AML-193 (cell line): ENCODE data around the gene ADGRA3.
"Not testable (repeated sequence)": the region's sequence is repeated elsewhere in the genome, so short reads cannot be mapped to it uniquely, and the experiment has no call there.

Experiments used
- DNase-seq, 2 experiments: peaks; one replicate each; lab custom pipeline; 2025; lab: John Stamatoyannopoulos, UW

Gene ADGRA3

DNA sequence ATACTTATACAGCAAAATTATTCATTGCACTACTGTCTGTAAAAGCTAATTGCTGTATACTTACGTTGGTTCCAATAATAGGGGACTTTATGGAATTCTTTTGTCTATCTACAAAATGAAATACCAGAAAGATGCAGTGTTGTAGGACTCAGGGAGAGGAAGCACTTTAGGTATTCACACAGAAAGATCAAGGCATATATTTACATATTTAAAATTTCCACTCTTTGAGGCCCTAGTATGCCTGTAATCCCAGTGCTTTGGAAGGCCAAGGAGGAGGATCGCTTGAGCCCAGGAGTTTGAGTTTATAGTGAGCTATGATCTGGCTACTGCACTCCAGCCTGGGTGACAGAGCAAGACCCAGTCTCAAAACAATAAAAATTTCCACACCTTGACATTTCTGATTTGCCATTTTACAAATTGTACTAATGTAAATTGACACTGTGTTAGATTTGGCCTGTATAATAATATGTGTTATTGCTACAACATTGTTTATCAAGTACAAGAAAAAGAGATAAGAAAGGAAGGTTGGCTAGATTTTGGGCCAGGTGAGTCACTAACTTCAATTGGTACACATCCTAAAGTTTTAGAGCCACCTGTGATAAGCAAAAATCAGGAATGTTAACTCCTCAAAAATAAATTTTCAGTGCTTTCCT is 35.1 kb downstream of the ADGRA3 start:
- no peak for DNase-seq

DNA sequence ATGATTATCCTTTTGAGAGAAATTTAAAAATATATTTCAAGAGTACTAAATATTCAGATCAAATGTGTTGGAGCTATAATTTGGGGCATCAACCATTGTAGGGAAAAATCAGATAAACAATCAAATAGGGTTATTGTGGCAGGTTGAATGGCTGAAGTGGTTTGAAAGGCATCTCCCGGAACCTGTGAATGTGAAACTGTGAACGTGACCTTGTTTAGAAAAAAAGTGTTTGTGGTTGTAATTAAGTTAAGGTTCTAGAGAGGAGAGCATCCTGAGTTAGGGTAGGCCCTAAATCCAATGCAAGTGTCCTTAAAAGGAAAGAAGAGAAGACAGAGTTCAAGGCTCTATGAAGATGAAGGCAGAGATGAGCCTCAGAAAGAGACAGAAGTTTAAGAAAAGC is 37.4 kb downstream of the ADGRA3 start:
- no peak for DNase-seq

DNA sequence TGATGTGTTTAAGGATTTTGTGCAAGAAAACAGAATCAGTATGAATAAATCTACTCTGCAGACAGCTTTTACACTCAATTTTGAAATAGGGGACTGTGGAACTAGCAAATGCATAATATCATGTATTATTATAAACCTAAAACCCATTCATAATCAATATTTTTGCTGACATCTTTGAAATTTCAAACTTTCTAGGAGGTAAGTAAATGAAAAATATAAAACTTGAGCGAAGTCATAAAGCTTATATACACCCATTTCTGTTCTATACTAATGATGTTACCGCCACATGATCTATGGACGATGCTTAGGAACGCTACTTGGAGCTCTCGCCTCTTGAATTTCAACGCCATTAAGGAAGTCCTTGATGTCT is 38.1 kb downstream of the ADGRA3 start:
- DNase-seq: no peak

DNA sequence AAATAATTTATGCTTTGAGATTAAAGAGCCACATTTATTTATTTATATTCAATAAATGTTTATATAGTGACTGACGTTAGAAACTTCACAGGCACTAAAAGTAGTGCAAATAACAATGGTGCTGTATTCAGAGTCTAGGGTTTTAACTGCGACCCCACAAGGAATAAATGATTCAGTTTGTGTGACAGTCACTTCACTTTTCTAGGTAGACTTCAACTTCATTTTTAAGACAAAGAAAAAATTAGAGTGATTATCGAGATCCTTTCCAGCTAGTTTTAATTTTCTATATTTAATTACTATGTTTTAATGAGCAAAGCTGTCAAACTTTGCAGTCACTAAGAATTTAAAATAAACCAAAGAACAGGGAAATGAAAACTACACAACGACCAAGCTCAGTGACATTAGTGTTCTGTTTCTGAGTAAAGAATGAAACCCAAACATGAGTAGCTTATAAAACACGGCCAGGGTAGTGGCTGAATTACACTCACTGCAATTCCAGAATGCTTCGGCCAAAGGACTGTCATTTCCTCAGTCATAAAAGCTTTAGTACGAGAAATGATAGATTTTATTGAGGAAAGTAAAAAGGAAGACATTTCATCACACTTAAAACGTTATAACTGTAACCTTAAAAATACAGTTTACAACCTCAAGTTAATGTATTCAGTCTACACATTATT is 38.6 kb downstream of the ADGRA3 start:
- DNase-seq: no peak

DNA sequence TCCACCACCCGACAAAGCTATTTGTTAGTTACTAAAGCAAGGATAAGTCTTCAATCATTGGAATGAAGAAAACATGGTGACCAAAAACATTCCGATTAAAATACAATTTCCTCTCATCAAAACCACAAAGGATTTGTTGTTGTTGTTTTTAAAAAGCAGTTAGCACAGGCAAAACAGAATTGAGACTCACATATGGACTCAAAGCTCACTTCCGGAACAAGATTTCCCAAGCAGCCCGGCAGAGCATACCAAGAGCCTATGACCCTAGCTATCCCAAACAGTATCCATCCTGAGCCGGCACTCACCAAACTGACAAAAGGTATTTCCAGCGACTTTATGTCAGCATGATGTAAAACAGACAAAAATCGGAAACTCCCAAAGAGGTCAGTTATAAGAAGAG is 39.9 kb downstream of the ADGRA3 start:
- no peak for DNase-seq

DNA sequence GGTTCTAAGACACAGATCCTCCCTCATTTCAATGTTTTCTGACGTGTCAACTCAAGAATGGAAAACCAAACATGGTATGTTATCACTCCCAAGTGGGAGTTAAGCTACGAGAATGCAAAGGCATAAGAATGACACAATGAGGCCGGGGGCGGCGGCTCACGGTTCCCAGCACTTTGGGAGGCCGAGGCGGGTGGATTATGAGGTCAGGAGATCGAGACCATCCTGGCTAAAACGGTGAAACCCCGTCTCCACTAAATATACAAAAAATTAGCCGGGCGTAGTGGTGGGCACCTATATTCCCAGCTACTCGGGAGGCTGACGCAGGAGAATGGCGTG is 40.6 kb downstream of the ADGRA3 start:
- not testable (repeated sequence) for DNase-seq

DNA sequence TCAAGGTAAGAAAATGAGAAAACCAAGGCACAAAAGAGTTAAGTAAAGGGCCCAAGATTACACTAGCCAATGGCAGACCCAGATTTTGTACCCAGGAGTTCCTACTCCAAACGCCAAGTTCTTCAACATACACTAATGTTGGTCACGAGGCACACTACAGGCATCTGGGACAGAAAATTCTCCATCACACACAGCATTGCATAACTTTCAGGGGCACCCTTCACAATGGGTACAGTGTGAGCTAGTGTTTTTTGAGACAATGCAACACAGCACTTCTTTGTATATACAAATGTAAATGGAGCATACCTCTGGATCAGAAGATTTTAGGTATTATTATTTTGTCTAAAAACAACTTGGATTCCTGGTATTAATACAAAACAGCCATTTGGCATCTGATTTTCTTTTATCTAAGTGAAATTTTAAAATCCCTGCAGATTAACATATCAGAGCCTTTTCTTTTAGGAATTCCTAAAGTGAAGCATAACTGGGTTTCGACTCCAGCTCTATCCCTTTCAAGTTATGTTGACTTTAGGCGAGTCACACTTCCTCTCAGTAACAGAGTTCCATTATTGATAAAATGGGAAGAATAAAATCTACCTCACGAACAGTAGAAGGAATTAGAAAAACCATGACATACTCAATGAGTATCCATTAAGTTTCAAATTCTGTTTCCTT is 41.1 kb downstream of the ADGRA3 start:
- DNase-seq: no peak

DNA sequence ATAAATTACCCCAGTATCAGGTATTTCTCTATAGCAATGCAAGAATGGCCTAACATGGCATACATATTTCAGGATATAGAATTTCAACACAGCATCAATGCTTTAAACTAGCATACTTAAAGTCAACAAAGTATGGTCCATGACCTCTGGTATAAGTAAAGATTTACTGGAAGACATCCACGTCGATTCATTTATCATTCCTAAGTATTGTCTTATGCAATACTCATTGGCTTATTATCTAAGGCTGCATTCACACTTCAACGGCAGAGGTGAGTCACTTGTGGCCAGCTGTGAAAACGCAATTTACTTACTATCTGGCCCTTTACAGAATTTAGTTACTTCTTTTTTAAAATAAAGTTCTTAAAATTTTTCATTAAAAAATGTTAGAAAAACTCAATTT is 42.6 kb downstream of the ADGRA3 start:
- no peak for DNase-seq

DNA sequence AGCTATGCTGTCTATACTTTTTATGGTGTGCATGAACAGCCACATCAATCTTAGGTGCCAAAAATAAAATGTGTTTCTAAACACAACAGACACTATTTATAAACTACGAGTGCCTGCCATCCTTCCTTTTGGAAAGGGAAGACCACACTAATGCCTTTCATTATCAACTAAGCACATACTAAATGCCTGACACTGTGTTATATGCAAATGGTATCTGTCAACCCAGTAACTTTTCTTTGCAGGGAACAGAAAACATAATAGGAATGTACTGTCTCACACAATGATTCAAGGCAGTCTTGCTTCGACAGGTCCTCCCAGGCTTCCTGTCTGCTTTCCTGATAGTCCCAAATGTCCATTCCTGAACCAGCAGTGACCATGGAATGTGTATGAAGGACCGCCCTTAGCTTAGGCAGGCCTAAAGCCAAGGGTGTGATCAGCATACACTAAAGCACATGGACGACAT is 43.8 kb downstream of the ADGRA3 start:
- DNase-seq: no peak

DNA sequence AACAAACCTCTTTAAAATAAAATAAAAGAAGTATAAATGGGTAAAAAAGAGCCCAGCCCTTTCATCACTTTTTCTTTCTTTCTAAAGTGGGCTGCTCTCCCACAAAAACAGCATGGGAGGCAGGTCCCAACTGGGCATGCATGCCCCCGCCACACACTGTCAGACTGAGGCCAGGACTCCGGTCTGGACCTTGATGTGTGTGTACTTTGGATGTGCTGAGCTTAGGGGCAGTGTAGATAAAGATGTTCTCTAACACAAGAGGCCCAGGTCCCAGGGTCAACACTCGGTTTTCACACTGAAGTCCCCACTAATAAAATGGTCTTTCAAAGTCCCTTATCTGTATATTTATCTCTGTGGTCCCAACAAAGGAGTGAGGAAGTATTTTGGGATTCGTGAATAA is 44.4 kb downstream of the ADGRA3 start:
- DNase-seq: no peak

DNA sequence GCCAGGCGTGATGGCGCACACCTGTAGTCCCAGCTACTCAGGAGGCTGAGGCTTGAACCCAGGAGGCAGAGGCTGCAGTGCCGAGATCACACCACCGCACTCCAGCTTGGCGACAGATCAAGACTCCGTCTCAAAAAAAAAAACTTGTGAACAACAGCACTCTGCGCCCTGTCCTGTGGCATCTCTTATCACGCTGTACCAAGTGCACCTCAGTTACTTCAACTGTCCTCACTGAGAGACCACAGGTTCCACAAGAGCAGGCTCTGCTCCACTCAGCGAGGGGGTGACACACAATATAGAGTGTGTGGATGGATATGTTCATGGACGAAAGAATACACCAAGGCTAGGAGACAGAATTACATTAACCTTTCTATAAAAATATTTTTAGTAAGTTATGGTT is 49.3 kb downstream of the ADGRA3 start:
- DNase-seq: no peak

DNA sequence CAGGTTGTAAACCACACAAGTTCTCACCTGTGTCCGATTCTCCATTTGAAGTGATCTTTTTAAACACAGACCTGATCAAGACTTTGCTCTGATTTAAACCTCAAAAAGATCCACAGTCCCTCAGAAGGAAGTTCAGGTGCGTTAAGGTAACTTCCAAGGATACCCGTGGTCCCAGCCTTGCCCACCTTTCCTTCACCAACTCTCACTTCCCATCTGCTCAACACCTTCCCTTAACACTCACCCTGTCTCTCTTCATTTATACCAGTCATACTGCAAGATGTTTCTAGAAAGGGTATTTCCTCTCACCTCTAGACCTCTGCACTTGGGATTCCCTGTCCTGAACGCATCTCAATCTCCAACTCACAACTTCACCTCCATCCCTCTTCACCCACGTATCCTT is 49.9 kb downstream of the ADGRA3 start:
- no peak for DNase-seq

DNA sequence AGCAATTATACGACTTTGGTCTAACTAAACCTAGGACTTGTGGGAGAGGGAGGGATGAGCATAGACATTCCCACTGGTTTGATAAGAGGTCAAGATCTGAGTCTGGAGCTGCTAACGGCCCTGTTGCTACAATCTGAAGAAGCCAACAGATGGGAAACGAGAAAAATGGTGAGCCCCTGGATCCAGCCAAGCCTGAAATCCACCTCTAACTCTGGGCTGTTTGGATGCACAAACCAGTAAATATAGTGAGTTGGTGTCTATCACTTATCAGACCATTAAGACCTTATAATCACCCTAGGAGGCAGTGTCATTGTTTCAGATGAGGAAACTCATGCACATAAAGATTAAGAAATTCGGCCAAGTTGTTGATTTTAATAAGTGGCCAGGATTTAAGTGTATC is 50.5 kb downstream of the ADGRA3 start:
- DNase-seq: no peak

DNA sequence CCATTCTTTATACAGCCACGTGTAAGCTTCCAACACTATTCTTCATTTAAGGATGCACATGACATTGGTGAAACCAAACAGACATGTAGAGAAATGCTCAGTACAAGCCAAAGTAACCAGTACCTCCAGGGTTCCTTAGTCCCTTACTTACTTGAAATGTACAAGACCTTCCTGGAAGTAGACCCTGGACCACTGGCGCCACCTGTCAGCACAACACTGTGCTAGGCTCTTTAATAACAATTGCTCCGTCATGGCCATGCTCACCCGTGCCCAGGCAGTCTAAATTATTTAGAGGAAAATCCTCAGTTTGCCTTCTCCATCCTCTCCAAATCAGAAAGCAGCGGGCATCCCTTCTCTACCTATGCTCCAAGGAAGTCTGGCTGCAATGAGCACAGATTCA is 52.7 kb downstream of the ADGRA3 start:
- no peak for DNase-seq

DNA sequence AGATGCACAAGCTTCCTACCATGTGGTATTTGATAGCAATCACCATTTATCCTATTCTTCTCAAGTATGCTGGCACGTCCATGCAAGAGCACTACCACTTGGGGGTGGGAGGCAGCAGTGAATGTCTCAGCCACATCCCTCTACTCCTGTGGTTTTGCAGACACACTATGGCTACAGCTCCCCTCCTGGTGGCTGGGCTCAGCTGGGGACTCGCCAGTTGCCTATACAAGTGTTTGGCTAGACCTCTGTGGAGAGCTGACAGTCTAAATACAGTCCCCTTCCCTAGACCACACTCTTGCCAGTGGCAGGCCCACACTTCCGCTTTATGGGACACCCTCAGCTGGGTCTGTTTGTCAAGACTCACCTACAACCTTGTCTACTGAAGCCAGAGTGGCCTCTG is 53.2 kb downstream of the ADGRA3 start:
- no peak for DNase-seq

DNA sequence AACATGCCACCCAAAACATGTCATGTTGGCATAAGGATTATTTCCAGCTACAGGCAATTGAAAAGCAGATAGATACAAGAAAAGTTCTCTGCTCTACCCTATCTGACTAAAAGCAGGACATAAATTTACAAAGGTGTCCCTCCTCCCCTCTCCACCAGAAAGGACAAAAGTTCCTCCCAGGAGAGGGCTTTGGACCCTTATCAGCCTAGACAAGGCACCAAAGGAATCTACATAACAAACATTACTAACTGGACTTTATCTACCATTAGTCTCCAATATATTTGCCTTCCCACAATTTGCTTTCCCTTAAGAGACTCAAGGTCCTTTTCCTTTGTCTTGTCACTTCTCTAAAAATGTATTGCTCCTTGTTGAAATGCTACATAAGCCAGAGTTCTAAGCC is 55.6 kb downstream of the ADGRA3 start:
- no peak for DNase-seq

DNA sequence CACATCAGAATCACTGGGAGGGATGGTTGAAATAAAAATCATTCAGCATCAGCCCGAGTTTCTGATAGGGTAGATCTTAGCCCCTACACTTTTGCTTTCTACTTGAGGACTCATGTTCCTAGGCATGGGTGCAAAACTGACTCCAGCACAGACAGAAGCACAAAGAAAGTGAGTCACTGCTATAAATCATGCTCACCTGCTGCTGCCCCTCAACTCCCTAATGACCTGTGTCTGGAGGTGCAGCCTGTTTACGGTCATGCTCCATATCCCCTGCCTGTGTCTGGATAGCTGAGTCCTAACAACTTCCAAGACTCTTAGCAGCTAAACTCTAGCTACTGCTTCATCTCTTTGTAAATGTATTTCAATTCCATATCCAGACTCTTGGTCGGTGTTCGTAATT is 57.8 kb downstream of the ADGRA3 start:
- DNase-seq: no peak

DNA sequence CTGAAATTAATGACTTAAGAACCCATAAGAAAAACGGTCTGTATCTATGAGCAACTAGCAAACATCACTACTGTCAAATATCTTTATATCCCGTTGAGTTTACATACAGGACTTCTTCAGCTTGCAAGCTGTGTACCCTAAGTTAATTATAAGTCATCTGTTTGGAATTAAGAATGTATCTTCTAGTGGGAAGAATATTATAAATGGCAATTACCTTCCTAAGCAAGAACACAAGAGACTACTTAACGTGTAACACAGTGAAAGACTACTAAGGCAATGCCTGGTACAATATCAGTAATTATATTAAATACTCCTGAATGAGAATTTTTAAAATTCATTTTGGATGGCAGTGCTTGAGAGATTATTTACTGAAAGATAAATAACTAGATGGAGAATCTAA is 58.5 kb downstream of the ADGRA3 start:
- no peak for DNase-seq

DNA sequence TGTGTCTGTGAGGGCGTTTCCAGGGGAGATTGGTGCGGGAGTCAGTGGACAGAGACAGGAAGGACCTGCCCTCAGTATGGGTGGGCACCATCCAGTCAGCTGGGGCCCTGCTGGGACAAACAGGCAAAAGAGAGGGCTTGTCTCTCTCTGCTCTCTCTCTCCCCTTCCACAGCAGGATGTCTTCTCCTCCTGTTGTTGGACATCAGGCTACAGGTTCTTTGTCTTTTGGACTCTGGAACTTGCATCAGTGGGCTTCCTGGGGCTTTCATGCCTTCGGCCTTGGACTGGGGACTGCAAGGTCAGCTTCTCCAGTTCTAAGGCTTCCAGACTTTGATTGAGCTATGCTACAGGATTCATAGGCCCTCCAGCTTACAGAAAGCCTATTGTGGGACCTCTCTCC is 59.6 kb downstream of the ADGRA3 start:
- DNase-seq: no peak

DNA sequence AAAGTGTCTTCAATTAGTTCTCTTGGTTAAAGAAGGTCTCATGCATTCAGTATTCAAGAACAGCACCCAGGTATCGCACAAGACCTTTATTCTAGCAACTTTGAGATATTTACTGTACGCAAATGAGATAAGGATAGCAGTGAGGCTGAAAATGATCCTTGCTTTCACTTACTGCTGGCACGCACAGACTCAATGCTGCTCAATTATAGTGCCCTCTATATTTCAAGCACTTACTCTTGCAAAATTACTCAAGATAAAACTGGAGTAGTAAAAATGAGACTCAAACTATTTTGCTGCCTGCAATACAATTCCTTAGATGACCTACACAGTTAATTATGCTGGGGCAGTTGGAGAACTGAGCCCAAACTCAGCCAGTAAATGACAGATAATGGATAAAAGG is 60.9 kb downstream of the ADGRA3 start:
- no peak for DNase-seq

DNA sequence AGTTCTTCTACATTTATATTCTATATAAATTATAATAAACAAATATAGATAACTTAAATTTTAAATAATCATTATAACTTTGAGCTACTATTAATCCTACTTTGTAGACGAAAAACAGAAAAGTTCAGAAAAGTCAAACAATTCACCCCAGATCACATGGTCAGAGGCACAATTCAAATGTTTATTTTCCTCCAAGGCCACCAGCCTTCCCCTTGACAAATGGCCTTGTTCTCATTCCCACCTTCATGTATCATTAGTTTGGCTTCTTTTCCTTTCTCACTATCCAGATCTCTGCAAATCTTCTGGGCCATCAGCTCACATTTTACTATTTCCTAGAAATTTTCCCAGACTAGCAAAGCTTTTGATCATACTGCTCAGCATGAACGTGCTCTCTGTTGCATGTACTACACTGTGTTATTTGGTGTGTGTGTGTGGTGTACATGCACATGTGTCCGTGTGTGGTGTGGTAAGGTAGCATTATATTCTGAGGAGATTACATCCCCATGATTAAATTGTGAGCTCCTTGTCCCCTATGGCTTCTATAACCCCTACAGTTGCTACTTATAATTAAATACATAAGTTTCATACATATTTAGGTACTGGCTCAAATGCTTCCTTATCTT is 61.5 kb downstream of the ADGRA3 start:
- DNase-seq: no peak

DNA sequence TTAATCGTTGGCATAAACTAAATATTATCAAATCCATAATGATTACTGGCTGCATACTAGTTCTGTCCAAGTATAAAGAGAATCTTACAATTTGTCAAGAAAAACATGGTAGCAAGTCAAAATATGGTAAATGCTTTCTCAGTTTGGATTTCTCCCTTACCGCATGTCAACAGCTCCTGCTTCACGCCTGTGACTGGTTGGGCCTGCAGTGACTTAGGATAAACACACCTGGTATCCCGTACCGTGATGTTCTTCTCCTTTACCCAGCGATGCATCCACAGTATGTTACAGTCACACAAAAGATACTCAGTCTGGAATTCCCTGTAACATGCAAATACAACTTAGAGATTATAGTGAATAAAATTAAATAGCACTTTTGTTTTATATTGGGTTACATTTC is 71.1 kb downstream of the ADGRA3 start:
- DNase-seq: no peak

DNA sequence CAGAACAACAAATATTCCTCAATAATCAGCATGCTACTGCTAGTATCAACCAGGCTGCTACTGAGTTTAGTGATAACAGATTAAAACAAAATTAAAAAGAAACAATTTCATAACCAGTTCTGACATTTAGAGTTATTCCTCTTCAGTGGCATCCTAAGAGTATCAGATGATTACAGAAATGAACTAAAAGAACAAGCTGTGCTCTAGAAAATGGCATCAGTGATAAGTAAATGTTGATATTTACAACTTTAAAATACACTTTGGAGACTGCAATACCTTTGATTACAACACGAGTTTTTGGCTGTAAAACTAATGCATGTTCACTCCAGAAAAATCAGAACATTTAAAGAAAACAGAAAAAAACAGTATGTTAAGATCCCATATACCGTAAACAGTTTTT is 72.9 kb downstream of the ADGRA3 start:
- no peak for DNase-seq
